ENCODE measurements around the gene RNASEH1.

Gene RNASEH1

DNA sequence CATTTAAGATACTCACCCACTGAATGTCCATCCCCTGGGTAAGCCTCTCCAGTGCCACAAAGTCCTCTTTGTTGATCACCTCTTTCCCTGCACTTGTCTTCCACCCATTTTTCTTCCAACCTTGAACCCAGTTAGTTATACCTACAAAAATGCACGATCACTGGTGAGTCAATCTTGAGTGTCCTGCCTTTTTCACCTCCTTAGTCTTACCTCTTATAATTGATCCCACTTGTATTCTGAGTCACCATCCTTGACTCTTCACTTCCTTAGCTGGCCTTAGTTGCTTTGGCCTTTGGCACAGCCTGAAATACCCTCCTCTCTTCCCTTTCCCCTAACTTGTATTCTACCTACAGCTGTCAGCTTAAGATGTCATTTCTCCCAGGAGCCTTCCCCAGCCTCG lies 10.2 kb downstream of the RNASEH1 start:
- no peak for FAIRE-seq

DNA sequence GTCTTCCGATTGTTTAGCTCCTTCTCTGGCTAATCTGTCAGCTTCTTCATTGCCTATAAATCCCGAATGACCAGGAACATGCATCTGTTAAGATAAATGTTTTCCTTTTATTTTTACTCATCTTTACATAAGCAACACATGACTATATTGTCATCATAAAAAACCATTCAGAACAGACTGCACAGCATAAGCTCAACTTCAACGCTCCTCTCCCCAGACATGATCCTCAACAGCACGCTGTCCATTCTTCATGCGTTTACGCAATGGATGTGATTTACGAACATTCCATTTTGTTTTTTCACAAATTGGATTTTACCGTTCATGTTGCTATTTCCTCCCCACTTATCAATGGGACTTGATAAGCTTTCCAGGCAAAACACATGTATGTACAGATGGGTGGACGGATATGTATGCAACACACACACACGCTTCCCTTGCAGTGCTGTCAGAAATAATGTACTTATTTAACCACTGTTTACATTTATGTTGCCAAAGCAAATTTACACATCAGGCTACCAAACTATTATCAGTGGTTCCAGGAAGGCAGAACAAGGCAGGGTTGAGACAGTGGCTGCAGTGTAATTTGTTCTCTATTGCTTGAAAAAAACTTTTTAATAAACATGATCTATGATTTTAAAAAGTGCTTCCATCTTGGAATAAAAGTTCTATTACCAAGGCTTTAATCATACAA lies 12.2 kb downstream of the RNASEH1 start:
- FAIRE-seq: no peak

DNA sequence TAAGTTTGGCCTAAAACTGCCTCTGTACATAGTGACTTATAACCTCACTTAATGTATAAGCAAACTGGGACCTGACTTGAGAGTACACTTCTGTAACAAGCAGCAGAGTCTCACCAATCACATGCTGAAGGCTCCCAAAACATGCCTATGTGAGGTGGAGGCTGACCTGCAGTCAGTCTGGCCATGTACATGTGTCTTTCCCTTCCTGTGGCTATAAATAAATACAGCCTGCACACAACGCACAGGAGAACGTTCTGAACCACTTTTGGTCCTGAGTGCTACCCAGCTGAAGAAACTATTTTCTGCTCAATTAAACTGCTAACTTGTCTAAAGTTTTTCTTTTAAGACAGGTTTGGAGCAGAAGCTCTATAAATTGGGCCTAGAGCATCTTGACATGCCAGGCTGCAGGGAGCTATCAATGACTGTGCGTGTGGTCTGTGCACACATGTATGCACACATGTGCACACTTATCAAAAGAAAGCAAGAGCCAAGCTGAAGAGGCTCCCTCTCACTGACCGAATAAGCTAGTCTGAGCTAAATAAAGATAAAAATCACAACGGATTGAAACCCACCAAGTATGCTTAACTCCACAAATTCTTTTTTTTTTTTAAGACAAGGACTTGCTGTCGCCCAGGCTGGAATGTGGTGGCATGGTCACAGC lies 15.0 kb downstream of the RNASEH1 start:
- FAIRE-seq: no peak

DNA sequence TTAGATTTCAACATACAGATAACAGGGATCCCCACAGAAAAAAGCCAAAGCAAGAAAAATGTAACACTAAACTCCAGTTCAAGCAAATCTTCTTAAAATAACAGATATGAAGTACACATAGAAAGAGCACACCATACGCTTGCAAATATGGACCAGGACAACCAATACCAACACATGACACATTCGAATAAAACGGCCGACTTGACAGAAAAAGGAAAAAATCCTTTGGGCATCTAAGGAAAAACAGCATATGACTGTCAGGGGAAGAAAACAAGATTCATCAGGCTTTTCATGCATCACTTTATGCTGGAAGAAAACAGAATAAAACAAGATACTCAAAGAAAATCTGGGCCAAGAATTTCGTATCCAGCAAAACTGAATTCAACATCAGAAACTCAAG lies 16.0 kb downstream of the RNASEH1 start:
- no peak for FAIRE-seq

DNA sequence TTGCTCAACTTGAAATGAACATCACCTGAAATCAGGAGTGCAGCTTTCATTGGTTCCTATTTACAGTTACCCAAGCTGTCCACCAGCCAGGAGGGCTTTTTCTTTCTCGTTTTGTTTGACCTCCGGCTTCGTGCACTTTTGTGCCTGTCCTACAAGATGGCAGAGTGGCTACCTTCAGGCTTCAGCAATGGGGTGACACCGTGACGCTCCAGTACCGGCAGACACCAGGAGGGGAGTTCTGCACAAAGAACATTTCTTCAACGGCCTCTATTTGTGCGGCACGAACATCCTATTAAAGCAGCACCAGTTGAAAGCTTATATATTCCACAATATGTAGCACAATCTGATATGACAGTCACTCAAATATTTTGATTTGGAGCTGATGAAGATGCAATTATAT lies 18.3 kb downstream of the RNASEH1 start:
- no peak for FAIRE-seq

DNA sequence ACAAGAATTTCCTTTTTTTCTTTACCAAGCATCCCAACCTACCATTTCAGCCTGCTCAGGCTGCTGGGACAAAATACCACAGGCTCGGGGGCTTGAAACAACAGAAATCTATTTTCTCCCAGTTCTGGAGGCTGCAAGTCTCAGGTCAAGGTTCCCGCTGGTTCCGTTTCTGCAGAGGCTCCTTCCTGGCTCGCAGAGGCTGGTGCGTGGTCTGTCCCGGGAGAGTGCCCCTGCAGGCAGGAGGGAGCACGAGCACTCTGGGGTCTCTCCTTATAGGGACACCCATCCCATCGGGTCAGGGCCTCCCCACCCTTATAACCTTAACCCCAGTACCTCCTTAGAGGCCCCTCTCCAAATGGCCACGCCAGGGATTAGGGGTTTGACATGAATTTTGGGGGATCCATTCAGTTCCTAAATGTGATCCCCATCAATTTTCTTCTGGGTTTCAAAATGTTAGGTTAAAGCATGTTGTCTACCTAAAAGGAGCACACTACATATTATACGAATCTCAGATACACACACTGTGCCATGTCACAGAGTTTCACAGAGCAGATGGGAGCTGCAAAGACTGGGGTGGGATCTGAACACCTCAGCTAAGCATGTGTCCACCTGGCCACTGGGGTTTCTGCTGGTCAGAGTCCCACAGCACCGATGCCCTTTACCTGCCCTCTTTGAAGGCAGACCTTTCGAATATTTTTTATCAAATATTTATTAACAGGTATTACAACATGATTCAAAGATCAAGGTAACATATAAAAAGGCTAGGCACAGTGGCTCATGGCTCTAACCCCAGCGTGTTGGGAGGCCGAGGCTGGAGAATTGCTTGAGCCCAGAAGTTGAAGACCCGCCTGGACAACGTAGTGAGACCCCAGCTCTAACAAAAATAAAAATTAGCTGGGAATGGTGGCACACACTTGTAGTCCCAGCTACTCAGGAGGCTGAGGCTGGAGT lies 21.2 kb downstream of the RNASEH1 start:
- FAIRE-seq: no peak

DNA sequence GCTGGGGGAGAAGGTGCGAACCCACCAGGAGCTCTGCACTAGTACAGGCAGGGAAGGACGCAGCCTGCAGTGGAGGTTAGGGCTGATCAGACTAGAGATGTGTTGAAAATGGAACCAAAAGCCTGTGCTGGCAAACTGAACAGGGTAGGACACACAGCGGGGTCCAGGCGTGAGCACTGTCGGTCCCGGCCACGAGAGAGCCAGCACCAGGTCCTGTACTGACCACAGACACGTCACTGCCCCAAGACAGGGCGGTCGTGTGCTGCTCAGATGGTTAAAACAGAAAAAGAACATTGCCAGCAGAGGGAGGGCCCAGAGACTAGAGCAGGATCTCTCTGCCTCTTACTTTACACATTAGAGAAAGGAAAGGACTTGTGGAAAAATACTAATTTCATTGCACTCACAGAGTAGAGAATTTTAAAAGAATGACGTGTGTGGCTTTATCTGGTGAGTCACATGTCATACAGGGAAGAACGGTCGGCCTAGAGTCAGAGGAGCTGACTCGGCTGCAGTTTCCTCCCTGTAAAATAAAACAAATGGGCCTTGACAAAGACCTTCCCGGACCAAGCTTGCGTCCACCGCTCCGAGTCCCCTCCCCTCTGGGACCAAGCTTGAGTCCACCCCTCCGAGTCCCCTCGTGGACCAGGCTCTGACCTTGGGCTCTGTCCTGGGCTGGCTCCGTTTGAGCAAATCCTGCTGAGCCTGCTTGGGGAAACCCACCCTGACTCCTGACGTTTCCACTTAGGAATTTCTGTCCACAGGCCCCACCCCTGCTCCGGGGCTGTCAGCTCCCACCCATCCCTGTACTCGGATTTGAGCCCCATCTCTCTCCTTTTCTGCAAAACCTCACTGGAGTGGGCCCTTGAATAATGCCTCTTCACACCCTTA lies 22.1 kb downstream of the RNASEH1 start:
- FAIRE-seq: no peak

DNA sequence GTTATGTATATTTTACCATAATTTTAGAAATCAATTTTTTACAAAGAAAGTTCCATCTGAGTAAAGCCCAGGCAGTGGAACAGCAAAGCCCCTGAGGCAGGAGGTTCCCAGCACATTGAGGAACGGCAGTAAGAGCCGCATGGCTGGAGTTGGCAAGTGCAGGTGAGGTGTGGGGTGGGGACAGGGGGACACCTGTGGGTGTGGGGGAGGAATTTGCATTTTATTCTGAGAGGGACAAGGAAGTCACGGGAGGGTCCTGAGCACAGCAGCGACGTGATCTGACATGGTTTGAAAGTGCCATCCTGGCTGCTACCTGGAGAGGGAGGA lies 22.7 kb downstream of the RNASEH1 start:
- FAIRE-seq: no peak

DNA sequence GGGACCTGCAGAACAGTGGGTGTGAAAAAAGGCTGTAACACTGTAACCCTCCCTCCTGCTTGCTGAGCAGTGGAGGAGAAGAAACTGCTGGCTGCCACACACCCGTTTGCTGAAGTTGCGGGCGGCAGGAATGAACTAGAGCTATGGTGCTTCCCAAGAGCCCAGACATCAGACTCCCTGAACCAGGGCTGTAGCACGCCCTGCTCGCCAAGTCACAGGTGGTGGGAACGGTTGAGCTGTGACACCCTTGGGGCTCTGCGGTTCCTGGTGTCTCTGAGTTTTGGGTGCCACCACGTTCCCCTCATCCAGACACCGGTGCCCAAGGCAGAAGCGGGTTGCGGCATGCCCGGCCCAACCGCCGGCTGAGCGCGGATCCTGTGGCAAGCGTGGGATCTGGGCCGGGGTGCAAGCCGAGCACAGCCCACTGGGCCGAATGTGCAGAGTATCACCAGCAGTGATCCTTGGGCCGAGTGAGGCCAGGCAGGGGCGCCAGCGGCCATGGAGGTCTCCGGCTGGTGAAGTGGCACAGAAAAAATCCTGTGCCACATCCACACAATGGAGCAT lies 23.8 kb downstream of the RNASEH1 start:
- FAIRE-seq: no peak

DNA sequence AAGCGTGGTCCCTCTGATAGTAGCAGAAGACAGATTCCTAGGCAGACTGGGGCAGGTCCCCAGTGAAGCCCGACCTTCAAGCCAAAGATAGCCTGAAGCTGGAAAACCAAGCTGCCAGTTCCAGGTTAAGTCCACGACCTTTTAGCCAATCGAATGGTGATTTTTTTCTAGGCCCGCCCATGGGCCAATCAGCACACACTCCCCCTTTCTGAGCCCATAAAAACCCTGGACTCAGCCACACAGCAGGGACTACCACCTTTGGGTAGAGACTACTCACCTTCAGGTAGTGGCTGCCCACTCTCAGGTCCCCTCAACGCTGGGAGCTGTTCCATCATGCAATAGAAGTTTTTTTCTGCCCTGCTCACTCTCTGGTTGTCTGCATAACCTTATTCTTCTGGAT lies 24.3 kb downstream of the RNASEH1 start:
- FAIRE-seq: no peak

DNA sequence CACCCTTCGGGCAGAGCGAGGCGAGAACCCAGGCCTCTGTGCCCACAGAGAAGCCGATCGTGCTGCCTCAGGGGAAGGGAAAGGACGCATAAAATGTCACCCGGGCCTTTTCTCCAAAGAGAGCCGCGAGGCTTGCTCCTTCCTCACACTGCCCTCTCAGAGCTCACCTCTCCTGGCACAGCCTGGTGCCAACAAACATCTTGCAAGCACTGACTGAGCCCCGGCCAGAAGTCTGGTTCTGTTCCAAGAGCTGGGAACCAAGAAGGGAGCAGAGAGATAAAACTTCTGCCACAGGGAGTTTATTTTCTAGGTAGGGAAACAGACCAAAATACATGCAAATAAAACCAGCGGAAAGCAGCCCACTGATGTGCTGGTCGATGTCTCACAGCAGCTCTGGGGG lies 25.2 kb downstream of the RNASEH1 start:
- FAIRE-seq: no peak

DNA sequence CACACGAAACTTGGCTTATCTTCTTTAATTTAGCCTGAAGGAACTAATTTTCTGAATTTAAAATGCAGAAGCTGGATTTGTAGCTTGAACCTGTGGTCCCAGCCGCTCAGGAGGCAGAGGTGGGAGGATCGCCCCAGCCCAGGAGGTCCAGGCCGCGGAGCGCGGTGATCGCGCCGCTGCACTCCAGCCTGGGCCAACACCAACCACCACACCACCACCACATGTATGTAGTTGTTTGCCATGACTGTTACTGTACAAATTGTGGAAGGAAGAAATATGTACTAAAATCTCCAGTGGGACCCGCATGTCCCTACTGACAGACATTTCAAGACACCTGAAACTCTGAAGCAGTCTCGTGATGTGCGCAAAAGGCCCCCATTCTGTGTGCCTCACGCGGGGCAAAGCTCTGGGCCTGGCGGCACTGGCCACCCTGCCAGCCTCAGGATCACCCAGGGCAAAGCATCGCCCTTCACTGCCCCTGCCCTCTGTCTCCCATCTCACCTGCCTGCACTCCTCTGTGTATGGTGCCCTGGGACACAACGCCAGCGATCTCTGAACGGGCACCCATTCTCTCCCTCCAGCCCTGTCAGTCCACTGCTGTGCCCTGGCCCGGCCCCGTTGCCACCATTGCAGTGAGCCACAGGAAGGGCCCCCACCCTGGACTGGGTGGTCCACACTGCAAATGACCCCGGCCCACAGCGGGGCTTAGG lies 28.7 kb downstream of the RNASEH1 start:
- FAIRE-seq: no peak

DNA sequence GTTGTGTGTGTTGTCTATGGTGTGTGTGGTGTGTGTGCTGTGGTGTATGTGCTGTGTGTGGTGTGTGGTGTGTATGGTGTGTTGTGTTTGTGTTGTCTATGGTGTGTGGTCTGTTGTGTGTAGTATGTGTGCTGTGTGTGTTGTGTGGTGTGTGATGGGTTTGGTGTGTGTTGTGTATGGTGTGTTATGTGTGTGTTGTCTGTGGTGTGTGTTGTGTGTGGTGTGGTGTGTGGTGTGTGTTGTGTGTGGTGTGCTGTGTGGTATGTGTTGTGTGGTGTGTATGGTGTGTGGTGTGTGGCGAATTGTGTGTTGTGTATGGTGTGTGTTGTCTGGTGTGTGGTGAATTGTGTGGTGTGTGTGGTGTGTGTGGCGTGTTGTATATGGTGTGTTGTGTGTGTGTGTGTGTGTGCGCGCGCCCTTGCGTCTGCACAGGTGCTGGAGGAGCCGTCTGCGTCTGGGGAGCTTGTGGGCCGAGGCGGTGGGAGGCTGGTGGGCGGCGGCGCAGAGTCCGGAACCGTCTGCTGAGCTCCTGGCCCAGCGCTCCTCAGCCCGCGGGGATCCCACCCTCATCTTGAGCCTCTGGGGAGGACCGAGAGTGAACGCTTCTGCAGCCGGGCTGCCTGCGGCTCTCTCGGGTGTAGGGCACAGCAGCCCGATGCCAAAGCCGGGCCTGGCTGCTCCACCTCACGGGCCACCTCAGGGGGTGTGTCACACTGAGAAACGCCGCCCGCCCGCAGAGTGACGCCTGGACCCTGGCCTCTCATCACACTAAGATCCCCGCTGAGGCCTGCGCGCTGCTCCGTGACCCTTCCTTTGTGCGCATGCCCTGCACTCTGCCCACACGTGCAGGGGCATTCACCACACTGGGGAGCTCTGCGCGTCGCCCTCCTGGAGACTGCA lies 30.0 kb downstream of the RNASEH1 start:
- FAIRE-seq: no peak

DNA sequence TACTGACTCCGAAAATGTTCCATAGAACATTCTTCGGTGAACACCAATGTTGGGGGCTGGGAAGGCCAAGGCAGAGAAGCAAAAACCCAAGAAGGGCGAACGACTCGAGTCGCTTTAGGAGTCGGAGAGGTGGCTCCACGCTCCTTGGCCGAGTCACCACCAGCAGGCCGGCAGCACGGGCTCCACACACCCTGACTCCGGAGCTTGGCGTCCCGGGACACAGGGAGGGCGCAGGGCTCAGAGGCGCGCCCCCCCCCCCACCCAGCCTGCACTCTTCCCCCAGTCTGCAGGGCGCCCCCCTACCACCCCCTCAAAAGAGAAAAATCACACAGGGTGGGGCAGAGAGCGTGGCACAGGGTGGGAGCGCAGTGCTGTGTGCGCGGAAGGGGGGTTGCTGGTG lies 31.3 kb downstream of the RNASEH1 start:
- no peak for FAIRE-seq

DNA sequence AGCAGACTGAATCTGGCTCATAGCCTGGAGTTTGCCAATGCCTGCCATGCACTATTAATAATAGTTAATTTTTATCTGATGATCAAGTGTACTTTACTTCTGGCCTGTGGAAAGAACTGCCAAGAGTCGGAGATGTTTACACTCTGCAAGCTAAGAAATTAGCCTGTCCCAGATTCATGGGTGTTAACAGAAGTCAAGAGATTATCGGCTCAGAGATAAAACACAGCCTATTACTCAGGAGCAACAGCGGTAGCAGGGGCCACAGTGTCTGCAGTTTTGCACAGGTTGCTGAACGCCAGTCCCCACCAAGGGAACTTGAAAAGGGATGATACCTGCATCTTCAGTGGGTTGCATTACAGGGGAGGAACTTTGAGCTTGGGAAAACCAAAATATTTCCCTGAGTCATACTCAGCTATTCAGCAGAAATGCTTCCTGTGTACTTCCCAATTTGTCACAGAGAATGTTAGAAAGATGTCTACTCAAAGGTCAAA lies 34.5 kb downstream of the RNASEH1 start:
- no peak for FAIRE-seq

DNA sequence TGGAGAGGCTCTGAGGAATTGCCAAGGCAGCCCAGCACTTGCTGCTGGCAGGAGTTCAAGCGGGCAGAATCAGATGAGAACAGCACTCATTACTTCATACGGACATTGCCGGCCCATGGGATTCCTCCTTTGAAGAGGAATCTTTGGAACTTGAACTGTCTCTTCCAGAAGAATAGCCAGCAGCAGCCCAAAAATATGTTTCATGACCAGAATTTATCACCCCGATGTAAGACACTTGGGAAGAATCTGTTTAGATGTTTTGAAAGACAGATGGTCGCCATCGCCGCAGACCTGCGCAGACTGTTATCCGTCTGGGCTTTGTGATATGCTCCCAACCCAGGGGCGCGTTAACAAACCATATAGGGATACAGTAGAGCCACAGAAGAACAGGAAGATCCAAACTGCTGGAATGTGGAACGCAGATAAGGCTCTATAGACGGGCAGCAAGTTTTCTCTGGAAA lies 35.1 kb downstream of the RNASEH1 start:
- FAIRE-seq: no peak

DNA sequence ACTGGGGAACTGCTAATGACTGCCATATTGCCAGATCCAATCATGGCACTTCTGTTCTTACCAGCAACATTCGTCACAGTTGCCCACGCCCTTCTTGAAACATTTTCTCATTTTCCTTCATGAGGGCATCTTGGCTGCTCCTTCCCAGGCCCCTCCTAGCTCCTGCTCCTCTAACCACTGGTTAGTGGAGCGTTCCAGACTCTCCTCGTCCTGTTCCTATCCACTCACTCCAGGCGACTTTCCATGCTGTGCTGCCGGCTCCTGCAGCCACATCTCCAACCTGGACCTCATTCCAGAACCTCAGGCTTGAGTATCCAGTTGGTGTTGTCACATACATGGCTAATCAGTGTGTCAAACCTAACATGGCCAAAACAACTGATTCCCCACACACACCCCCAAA lies 37.5 kb downstream of the RNASEH1 start:
- no peak for FAIRE-seq

DNA sequence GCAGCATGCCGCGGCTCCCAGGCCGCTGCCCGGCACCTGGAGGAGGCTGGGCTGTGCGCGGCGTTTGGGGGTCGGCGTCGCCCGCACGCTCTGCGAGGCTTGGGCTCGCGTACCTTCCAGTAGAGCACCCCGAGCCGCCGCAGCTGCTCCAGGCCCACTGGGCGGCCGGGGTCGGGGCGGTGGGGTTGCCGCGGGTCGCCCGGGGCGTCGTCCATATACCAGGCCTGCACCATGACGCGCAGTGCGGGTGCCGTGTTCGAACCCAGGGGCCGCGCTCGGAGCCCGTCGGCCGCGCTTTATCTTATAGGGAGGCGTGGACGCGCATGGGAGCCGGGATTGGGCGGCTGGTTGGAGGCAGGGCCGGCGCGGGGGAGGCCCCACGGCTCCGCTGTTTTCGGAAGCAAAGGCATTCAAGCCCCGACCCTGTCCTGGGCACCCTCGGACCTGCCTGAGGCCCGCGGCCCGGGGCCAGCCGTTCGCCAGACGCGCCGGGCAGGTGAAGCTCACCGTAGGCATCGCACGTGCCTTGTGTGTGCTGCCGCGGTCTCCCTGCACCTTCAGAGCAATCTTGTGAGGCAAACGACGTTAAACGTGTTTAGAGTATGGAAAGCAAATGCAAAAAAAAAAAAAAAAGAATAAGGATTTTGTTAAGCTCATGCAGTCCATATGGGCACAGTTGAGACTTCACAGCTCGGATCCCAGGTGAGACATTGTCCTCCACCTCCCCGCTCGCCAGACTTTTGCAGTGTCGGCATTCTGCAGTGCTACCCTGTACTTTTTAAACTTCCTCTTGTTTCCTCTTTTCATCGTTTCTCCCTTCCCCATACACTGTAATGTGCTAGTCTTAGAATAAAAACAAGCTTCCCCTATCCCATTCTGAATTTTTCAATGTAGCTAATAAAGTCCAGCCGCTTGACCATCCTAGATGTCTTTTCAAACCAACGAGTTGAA lies 38.6 kb downstream of the RNASEH1 start, which contains the start of gene ADI1:
Gene ADI1 (minus strand): TSS at position 277 of the 951 bp plus-strand sequence. CDS start 44 bp downstream, at position 233.
- no peak for FAIRE-seq

Data from colon (tissue), 2 donors.